GM18498 (cell line): ENCODE measurements around the gene IRX1.

Experiments
- ATAC-seq: cut with Tn5 transposase; IDR thresholded peaks from one replicate; pipeline ENCODE4 v1.9.1; 2021; ENCODE audit warnings: mild to moderate bottlenecking, moderate library complexity; ENCODE audit not compliant: unreplicated experiment

Gene IRX1

DNA sequence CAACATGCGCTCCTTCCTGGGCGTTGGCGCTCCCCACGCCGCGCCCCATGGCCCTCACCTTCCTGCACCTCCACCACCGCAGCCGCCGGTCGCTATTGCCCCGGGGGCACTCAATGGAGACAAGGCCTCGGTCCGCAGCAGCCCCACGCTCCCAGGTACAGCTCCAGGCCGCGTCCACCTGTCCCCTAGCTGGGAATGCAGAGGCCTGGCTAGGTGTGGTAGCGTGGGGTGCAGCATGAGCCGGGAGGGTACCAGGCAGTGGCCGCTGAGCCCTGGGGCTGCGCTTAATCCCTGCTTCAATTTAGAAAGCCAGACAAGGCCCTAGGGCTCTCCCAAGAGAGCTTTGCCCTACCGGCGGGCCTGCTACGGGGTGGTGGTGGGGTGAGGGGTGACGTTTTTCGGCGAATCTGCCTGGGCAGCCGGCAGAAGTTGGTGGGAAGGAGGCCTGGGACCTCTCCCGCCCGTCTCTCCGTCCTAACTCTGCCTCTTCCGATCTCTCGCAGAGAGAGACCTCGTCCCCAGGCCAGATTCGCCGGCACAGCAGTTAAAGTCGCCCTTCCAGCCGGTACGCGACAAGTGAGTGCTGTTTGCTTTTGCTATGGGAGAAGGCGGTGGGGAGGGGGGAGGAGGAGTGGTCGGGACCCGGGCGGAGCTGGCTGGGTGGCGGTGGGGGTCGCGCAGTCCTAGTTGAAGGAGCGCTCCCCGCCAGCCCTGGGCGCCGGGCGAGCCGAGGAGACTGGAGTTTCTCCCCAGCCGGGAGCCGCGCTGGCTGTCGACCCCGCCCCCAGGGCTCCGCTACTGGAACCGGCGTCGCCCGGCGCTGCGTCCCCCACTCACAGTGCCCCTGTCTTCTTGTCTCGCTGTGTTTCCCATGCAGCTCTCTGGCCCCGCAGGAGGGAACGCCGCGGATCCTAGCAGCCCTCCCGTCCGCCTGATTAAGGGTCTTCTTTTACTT is 4.8 kb downstream of the IRX1 start:
- no peak for ATAC-seq

DNA sequence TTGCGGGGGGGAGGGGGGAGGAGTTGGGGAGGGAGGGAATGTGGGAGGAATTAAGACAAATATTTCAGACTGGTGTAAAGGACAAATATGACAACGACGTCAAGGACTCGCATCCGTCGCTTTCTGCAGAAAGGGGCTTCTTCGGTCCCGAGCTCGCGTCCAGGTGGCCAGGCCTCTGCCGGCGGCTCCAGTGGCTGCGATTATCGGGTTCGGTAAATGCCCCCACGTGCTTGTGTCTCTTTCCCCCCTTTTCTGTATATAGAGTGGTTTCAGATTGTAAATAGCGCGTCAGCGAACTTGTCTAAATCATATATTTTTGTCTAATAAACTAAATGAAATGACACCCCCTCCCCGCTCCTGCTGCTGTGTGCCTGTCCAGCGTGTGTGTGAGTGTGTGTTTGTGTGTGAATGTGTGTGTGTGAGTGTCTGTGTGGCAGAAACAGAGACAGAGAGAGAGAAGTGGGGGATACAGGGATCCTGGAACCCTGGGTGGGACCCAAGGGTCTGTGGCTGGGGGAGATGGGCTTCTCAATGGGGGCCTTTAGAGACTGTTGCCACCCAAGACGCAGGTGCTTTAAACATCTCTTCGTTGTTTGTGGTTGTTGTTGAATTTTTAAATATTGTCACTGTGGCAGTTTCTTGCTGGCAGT is 5.6 kb downstream of the IRX1 start:
- no peak for ATAC-seq

DNA sequence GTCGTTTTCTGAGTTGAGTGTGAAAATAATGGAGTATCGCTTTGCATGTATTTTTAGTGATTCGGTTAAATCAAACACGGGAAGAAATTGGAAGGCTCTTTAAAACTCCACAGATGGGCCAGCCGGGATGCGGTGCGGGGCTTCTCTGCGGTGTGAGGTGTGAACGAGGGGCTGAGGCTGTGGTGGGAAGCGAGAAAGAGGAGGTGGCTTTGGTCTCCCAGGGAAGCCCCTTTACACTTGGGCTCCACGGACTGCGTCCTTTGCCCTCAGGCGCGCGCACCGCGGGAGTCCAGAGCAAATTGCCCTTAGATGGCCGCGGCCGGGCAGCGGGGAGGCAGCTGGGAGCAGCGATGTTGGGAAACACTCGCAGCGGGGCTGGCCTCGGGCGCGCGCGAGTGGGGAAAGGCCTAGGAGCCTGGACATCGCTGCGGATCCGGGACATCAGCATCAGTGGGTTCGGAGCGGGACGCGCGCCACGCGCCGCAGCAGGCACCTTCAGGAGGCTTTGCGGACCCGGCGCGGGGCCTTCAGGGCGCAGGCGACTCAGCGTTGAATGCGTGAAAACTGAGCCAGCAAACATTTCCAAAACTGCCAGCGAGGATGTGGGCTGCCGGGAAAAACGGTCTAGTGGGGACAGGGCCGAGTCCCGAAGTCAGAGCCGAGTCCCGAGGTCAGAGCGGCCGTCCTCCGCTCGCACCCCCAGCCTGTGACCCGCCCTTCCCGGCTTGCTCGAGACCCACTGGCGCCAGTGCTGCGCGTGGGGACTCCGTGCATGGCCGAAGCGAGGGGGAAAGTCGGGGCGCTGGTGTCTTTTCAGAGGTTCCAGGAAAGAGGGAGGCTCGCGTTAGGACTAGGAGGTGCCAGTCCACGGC is 6.5 kb downstream of the IRX1 start:
- ATAC-seq: no peak

DNA sequence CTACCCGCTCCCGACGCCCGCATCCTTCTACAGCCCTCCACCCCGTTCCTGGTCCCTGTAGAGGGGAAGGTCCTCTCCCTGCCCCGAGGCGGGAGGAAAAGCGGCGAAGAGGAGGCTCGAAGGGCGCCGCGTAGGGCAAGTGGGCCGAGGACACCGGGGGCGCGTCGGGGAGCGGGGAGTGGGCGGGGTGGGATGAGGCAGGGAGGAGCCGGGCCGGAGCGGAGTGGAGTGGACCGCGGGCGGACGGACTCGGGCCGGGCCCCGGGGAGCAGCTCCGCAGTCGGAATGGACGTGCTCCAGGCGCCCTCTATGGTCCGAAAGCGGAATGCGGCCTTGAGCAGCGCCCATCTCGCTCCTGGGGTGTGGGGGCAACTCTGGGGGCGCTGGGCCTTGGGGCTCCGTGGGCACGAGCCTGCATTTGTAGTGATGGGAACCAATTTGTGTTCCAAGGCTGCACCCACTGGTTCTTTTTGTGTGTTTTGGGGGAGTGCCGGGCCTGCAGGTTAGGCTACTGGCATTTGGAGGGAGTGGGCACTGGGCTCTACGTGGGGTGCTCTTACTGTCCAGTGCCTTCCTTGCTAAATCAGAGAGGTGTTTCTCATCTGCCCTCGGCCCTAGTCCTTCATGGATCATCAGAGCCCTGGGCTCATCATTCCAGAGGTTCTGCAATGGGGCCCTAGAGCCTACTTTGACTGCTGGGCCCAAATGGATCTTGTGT is 7.3 kb downstream of the IRX1 start:
- ATAC-seq: no peak

DNA sequence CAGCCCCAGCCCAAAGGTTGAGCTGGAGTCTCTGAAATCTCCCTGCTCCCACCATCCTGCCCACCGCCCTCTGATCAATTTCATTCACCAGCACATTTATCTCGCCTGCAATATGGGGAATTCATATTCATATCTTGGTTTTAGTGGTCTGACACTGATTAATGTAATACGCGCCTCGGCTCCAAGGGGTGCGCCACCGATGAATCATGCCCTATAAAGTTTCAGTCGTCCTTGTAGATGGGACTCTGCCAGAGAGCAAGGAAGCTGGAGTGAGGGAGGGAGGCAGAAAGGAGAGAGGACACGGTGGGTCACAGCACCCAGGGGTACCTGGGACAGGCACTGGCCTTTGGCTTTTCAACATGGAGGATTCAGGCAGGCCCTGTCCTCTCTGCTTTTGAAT is 8.9 kb downstream of the IRX1 start:
- ATAC-seq: no peak

DNA sequence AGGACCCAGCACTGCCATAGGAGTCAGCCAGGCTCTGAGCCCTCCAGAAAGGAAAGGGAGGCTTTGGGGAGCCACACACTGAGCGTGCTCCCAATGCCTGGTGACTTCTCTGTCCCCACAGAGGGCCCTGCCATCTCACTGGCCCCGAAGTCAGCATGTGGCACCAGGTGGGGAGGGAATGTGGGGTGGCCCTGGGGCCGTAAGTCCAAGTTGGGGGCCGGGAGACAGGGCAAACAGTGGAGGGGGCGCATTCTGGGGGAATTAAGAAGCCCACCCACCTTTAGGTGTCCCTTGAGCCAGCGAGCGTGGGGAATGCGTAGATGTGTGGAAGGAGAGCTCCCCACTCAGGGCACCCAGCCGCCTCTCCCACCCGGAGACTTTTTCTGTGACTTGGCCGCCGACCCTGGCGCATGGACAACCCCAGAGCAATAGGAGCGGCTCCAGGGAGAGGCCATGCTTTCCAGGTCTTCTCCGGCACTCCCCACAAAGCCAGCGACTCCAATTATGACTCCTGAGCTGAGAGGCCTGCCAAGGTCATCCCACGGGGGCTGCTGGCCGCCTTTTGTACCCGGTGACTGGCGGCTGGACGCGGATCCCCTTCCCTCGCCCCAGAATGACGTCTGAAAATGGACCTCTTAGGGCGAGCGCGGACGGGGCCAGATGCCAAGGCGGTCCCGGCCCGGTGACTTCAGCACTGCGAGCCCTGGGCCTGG is 9.8 kb downstream of the IRX1 start:
- no peak for ATAC-seq

DNA sequence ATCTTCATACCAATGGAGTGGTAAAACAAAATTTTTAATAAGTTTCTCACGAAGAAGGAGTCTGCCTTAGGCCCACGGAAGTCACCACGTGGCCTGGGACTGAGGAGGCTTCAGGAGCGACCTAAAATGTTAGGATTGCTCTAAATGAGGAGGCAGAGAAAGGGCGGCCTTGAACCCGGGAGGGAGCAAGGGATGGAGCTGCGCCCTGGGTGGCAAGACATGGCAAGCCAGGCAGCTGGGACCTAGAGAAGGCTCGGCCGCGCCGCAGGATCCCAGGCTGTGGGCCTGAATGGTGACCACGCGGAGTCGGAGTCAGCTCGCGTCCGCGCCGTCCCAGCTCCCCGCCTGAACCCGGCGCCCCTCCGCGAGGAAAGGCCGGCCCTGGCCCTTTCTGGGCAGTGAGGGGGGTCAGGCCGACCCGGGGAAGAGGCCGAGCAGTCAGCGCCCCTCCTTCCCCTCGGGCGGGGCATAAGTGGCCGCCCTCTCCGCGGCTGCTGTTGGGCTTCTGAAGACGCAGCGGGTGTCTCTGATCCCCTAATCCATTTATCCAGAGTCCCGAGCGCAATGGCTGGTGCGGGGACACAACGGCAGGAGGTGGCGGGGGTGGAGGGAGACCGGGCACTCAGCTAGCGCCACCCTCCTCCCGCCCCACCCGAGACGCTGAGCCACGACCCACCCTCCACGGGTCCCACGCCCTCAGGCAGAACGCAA is 10.6 kb downstream of the IRX1 start:
- ATAC-seq: no peak

DNA sequence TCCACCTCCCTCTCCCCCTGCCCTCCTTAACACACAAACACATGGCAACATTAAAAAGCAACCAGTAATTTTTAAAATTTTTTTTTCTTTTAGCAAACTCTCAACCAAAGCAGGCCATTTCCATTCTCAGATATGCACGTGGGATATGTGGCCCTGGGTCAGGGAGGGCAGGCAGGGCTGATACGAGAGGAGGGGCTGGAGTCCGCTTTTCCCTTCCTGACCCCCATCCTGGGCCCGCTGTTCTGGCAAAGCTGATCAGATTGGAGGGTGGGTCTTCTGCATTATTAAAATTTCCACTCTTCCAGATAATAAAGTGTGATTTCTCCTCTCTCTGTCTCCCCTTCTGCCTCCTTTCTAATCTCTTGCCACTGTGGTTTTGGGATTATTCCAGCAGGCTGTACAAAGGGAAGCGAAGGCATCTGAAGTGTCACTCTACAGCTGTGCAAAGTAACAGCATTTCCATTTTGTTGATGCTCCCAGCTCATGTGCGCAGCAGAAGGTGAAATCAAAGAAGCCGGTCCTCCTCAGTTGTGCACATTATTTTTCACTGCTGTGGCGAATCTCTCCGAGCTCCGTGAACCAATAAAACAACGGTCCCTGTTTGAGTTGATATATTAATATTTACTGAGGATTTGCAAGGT is 12.0 kb downstream of the IRX1 start:
- no peak for ATAC-seq

DNA sequence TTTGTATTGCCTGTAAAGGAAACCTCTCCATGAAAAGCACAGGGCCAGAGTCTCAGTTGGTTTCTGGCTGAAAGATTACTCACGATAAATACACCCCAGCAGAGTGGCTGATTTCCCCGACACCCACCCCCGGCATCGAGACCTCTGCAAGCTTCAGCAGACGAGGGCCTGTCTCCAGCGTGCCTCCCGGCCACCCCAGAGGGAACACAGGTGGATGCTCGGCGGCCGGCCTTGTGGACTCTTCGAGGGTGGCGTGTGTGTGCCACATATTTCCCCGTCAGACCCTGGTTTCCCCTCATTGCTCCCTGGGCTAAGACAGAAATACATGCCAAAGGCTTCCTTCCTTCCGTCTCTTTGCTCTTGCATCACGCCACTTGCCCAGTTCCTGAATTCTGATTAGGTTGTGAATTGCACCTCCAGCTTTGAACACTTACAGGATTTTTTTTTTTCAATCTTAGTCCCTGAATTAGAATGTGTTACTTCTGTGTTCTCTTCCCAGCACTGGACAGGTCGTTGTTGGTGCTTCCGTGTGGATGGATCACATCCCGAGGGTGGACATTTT is 13.6 kb downstream of the IRX1 start:
- ATAC-seq: no peak

DNA sequence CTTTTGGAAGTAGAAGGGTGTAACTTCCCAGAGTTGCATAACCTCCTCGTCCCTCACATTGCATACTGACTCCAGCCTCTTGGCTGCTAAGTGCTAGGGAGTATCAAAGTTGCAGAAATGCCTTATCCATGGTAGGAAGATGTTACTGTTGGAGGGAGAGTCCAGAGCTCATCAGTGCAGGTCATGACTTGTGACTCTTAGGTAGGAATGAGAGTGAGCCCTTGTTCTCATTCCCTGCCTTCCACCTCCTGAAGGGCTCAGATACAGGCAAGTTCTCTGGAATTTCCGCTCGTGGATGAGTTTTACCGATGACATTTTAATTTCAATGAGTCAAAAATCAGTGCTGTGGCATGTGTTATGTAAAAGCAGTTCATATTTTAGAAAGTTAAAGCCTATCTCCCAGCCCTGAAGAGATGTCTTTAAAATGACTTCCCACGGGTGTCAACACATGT is 17.0 kb downstream of the IRX1 start:
- ATAC-seq: no peak

DNA sequence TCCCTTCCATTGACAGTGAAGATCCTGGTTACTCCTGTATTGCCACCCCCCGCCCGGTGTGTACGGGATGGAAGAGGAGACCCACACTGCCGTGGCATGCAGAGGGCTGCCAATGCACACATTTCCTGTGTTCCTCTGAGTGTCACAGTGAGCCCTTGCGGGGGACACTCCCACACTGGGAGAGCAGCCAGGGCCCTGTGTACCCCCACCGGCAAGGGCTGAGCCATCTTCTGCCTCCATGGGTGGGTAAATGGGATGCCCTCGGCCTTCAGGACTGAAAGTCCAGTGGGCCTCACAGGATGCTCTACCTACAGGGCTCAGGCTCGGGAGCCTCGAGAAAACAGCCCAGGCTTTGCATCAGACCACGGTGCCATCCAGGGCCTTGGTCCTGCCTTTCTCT is 18.1 kb downstream of the IRX1 start:
- ATAC-seq: no peak

DNA sequence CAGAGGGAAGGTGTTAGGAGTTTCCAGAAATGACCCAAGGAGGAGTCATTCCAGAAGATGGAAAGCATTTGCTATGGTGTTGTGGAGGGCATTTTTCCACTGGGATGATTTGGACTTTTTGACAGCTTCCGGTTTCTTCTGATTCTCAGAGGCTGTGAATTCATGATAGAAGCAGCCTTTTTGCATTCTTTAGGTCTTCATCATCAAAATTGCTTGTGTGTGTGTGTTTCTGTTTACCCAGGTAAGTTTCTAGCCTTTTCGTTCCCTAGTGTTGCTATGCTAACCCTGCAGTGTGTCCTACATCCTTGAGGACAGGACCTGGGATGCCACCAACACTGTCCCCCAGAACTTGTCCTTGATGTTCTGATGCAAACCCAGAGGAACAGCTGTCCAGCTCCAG is 19.6 kb downstream of the IRX1 start:
- ATAC-seq: no peak

DNA sequence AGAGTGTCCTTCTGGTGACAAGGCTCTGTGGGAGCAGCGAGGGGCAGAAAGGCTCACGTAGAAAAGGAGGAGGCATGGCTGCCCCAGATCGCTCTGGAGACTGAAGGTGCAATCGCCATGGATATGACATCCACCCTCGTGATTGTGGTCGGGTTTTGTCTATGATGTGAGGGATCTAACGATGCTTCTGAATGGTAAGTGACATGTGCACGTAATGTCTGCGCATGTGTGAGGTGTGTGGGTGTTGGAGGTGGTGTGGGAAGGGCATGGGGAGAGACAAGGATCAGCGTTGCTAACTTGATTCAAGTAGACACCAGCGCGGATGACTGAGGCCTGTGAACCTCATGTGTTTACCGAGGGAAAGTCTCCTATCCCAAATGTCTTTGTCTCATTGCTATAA is 20.2 kb downstream of the IRX1 start:
- ATAC-seq: no peak

DNA sequence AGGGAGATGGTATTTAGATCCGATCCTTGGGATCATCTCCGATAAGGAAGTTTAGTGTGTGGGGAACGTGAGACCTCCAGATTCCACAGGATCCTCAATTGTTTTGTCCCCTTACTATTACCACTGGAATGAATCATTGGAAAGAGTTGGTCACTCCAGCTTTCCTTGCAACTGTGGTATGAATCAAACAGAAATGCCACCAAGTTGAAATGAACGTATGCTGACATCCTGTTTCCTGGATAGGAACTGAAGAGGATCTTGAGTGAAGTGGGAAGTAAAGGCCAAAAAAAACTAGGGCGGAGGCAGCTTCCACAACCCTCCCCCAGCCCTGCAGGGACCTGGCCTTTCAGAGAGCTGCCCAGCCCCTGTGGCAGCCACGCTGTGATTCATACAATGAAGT is 23.9 kb downstream of the IRX1 start:
- no peak for ATAC-seq

DNA sequence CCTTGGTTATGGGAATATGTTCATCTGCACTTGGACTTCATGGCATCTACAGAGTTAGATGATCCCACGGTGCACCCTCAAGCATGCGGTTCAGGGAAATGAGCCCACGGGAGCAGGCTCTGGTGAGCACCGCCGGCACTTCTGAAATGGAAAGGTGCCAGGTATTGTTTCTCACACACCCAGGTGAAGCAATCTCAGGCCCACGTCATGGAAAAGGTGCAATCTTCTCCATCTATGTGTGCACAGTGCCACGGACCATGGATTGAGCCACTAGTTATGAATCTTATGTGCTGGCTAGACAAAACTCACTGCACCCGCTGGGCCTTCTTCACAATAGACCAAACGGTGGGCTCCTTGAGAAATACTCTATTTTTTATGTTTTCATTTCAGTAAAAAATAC is 27.3 kb downstream of the IRX1 start:
- ATAC-seq: no peak

DNA sequence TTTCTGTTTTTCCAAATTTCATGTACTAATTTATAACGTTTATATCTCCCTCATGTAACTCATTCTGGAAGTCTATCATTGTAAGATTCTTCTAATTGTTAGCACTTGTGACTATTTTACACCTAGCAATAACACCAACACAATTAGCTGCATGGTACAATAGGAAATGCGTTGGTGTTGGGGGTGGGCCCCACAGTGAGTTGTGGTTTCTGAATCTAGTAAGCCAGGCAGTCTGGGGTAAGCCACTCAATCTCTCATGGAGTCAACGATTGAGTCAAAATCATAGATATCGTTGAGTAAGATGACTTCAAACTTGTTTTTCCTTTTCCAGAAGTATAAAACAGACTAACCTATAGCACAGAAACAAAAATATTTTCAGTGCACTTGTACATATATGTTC is 30.0 kb downstream of the IRX1 start:
- no peak for ATAC-seq

DNA sequence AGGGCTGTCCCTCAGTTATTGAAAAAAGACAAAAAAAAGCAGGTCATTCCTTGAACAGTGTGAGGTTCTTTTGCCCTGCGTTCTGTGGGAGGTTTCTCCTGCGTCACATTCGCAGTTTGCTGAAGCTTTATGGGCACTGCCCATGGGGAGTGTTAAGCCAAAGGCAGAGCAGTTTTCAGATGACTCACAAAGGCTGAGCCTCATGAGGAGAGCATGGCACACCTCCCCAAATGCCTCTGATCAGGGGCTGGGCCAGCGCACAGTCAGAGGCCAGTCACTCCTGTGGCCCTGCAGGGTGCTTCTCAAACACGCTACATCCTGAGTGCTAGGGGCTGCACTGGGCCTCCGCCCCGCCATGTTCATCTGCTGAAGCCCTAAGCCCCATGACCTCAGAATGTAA is 38.4 kb downstream of the IRX1 start:
- ATAC-seq: no peak

DNA sequence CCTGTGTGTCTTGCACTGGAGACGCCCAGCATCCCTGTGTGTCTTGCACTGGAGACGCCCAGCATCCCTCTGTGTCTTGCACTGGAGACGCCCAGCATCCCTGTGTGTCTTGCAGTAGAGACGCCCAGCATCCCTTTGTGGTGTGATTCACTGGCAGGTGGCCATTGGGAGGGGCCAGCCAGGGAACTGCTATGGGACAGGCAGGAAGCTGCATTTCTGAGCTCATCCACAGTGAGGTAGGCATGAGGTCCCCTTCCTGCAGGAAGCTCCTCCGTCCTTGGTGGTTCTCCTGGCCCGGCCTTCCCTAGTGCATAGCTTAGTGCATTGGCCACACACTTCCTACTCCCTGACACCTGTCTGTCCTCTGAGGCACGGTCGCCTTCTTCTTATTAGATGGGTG is 43.5 kb downstream of the IRX1 start:
- no peak for ATAC-seq

DNA sequence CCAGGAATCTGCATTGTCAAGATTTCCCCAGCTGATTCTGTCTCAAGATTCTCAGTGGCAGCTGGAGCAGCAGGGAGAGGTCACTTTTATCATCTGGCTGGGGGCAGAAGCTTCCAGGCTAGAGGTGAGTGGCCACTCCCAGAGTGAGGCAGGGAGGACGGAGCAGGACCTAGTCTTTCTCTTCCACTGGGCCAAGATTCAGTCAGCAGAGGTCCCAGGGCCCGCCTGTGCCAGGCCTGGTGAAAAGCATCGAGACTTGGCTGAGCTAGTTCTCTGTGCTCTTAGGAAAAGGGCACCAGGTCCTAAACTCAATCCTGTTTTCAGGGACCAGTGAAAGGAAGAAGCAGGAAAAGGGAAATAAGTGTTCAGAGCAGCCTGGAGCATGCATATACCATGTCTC is 46.6 kb downstream of the IRX1 start:
- ATAC-seq: no peak
